Spleen (tissue), 11 donors: ENCODE measurements around the gene MINDY4. TPM values are rescaled to one million over a fixed set of nuclear protein-coding genes. Genes with fewer than 3 reads are reported as not detected.

Experiments
- DNase-seq: peaks from one replicate; pipeline ENCODE4 v3.0.0-alpha.2; 2020
- H3K27ac ChIP-seq, 8 donors: fragments of 200-600 bp; sonication (generic) in 7 of 8; 1 replicate in 4 of 8; 2 replicates in 4 of 8; pipeline versions ENCODE4 v1.5.0 to v1.8.0; 2016 to 2021; ENCODE audit warnings: inconsistent platforms in 4 of 8, mild to moderate bottlenecking in 4 of 8, moderate library complexity in 1 of 8
- H3K27me3 ChIP-seq, 7 donors: fragments of 200-600 bp; sonication (generic) in 6 of 7; replicated peaks in 1 of 7; 1 replicate in 4 of 7; 2 replicates in 3 of 7; pipeline versions ENCODE4 v1.5.0 to v1.8.0; 2016 to 2021; ENCODE audit warnings: inconsistent platforms in 3 of 7, mild to moderate bottlenecking in 1 of 7
- H3K36me3 ChIP-seq, 6 donors: fragments of 200-600 bp; sonication (generic) in 5 of 6; 1 replicate in 4 of 6; 2 replicates in 2 of 6; pipeline versions ENCODE4 v1.5.0 to v1.8.0; 2016 to 2021; ENCODE audit warnings: inconsistent platforms in 2 of 6
- H3K4me1 ChIP-seq, 6 donors: fragments of 200-600 bp; sonication (generic) in 5 of 6; 1 replicate in 3 of 6; 2 replicates in 3 of 6; pipeline versions ENCODE4 v1.5.0 to v1.8.0; 2016 to 2021; ENCODE audit warnings: inconsistent platforms in 3 of 6
- H3K4me3 ChIP-seq, 8 donors: fragments of 200-600 bp; sonication (generic) in 7 of 8; 1 replicate in 4 of 8; 2 replicates in 4 of 8; pipeline versions ENCODE4 v1.5.0 to v1.8.0; 2016 to 2021; ENCODE audit warnings: inconsistent platforms in 4 of 8, mild to moderate bottlenecking in 4 of 8, moderate library complexity in 2 of 8
- H3K9me3 ChIP-seq, 8 donors: fragments of 200-600 bp; sonication (generic) in 7 of 8; 1 replicate in 4 of 8; 2 replicates in 4 of 8; pipeline versions ENCODE4 v1.5.0 to v1.8.0; 2016 to 2021; ENCODE audit warnings: inconsistent platforms in 4 of 8
- POLR2A ChIP-seq, 3 donors: fragments of 450-650 bp; IDR thresholded peaks; one replicate each; pipeline ENCODE4 v1.5.1; 2017; ENCODE audit warnings: antibody characterized with exemption in 3 of 3, mild to moderate bottlenecking in 1 of 3
- POLR2AphosphoS5 ChIP-seq, 3 donors: sonication (generic); formaldehyde crosslinking; IDR thresholded peaks; one replicate each; pipeline ENCODE4 v1.5.1; 2017; ENCODE audit warnings: antibody characterized with exemption in 3 of 3
- WGBS, 5 donors: extraction: QIAGEN DNeasy Blood & Tissue Kit in 3 of 5; methylation state at CpG; one replicate each; pipeline versions ENCODE4 v1.1.5 to v1.1.7; 2013 to 2018; 5-methylcytosine and 5-hydroxymethylcytosine counted together
- intact Hi-C: fragments of 100-400 bp; cut with DNase I; formaldehyde crosslinking; loops from one replicate; pipeline ENCODE4 v1.15.0; 2023; ENCODE audit warnings: low total_unique reads
- polyA plus RNA-seq, 3 donors: library from polyadenylated mRNA; stranded (reverse); fragments of 200-250 nt; gene quantifications; one replicate each; pipeline ENCODE4 v1.2.1, GENCODE V29; 2013
- total RNA-seq, 7 donors: library from RNA; depleted of rRNA in 3 of 7; stranded (reverse); fragments of >200 nt in 3 of 7; fragmentation: NEBNext Ultra II Directional in 4 of 7; extraction: Animal tissue kit (Norgen Biotek cat#: 25700) in 4 of 7; gene quantifications; one replicate each; pipeline versions ENCODE4 v1.1.0 to v1.2.1, GENCODE V29; 2016 to 2021
- TF ChIP-seq, protein P1 (sequence below), 11 experiments: fragments of 200-600 bp in 7 of 11; fragments of 450-650 bp in 4 of 11; sonication (generic) in 4 of 11; IDR thresholded peaks in 8 of 11; conservative IDR thresholded peaks in 3 of 11; 1 replicate in 7 of 11; 2 replicates in 4 of 11; pipeline versions ENCODE4 v1.4.0 to v1.8.0; 2016 to 2021; ENCODE audit warnings: antibody characterized with exemption in 11 of 11, inconsistent platforms in 4 of 11, mild to moderate bottlenecking in 1 of 11
- donor health status: healthy with polysubstance abuse.
- donor health status: DM: no; HTN: no; CAD: no; lungs with moderate emphysema.
- donor health status: DM: no; HTN: no; CAD: no.
- donor health status: Bipolar disorder and iron deficiency.
- donor health status: healthy.
- donor health status: DM: no; HTN: no; CAD: no.
- donor health status: DM: yes; HTN: yes; CAD: no.

The MINDY4 gene
- total and polyA plus RNA-seq, 10 donors, result 0.63 to 7.0 (median 3.0) TPM

DNA sequence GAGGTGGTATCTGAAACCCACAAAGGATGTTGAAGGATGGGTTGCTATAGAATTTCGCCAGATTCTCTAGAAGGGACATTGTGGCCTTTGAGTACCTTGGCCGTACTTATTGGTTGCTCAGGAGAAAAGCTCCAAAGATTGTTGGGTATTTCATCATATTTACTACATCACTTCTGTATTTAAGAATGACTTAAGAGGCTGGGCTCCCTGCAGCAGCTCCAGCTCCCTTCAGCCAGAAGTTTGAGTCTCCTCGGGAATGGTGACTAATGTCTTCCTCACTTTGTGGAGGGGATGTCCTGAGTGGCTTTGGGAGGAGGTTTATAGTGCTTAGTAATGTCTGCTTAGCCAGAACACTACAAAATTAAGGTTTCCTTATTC, 18.1 kb downstream of the MINDY4 start:
- H3K4me3 ChIP-seq, result no peak overlapping the region
- no peaks in the 10 kb centered on the region for H3K4me1 ChIP-seq
- 37 to 84% (median 55%) methylated on average over 3 of the region's 3 CpGs for WGBS, 5 donors
- intact Hi-C loops, result no loop called here
- peaks cover 0 to 41% (median 3%) of the 10 kb centered on the region in 6 donors for H3K36me3 ChIP-seq
- TF ChIP-seq POLR2AphosphoS5 (IDR thresholded peaks at IDR 0.05) (no peak), POLR2A (IDR thresholded peaks at IDR 0.05) (no peak)
- TF ChIP-seq, protein P1, sequence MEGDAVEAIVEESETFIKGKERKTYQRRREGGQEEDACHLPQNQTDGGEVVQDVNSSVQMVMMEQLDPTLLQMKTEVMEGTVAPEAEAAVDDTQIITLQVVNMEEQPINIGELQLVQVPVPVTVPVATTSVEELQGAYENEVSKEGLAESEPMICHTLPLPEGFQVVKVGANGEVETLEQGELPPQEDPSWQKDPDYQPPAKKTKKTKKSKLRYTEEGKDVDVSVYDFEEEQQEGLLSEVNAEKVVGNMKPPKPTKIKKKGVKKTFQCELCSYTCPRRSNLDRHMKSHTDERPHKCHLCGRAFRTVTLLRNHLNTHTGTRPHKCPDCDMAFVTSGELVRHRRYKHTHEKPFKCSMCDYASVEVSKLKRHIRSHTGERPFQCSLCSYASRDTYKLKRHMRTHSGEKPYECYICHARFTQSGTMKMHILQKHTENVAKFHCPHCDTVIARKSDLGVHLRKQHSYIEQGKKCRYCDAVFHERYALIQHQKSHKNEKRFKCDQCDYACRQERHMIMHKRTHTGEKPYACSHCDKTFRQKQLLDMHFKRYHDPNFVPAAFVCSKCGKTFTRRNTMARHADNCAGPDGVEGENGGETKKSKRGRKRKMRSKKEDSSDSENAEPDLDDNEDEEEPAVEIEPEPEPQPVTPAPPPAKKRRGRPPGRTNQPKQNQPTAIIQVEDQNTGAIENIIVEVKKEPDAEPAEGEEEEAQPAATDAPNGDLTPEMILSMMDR (IDR thresholded peaks at IDR 0.05 in 8 of 11, conservative IDR thresholded peaks at IDR 0.05 in 3 of 11), result no peak
- H3K27ac ChIP-seq, result no peak overlapping the region
- no peak for DNase-seq
- no peaks in the 10 kb centered on the region for H3K9me3 ChIP-seq
- no peaks in the 10 kb centered on the region for H3K27me3 ChIP-seq

DNA sequence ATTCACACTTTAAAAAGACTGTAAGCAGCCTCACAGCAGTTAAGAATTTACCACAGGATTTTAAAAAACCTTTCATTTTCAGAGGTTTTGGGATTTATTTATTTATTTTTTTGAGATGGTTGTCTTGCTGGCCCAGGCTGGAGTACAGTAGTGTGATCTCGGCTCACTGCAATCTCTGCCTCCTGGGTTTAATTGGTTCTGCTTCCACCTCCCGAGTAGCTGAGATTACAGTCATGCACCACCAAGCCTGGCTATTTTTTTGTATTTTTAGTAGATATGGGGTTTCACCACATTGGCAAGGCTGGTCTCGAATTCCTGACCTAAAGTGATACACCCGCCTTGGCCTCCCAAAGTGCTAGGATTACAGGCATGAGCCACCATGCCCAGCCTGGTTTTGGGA, 19.1 kb downstream of the MINDY4 start:
- no peak for DNase-seq
- Histone ChIP-seq H3K27ac (no peak overlapping the region), H3K27me3 (no peaks in the 10 kb centered on the region), H3K4me3 (no peak overlapping the region), H3K36me3 (peaks cover 0 to 41% (median 3%) of the 10 kb centered on the region in 6 donors), H3K4me1 (no peaks in the 10 kb centered on the region), H3K9me3 (no peaks in the 10 kb centered on the region)
- intact Hi-C loops, result no loop called here
- TF ChIP-seq POLR2AphosphoS5 (IDR thresholded peaks at IDR 0.05) (no peak), POLR2A (IDR thresholded peaks at IDR 0.05) (no peak)
- TF ChIP-seq, protein P1 (IDR thresholded peaks at IDR 0.05 in 8 of 11, conservative IDR thresholded peaks at IDR 0.05 in 3 of 11), result no peak
- 83 to 90% (median 89%) methylated on average over 4 of the region's 4 CpGs for WGBS, 5 donors

DNA sequence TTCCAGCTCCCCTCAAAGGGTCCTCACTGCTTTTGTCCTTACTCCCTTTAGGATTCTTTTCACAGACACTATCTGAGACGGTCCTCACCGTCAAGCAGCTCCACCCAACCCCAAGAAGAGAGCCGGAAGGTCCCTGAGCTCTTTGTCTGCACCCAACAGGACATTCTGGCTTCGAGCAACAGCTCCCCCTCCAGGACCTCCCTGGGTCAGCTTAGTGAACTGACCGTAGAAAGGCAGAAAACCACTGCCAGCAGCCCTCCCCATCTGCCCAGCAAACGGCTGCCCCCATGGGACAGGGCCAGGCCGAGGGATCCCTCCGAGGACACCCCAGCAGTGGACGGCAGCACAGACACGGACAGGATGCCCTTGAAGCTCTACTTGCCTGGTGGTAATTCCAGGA, 19.9 kb downstream of the MINDY4 start:
- Histone ChIP-seq H3K4me3 (no peak overlapping the region), H3K9me3 (no peaks in the 10 kb centered on the region), H3K4me1 (no peaks in the 10 kb centered on the region), H3K27me3 (no peaks in the 10 kb centered on the region), H3K27ac (no peak overlapping the region), H3K36me3 (peaks cover 0 to 36% (median 3%) of the 10 kb centered on the region in 6 donors)
- TF ChIP-seq POLR2A (IDR thresholded peaks at IDR 0.05) (no peak), POLR2AphosphoS5 (IDR thresholded peaks at IDR 0.05) (no peak)
- TF ChIP-seq, protein P1 (IDR thresholded peaks at IDR 0.05 in 8 of 11, conservative IDR thresholded peaks at IDR 0.05 in 3 of 11), result no peak
- DNase-seq, result no peak
- intact Hi-C loops, result no loop called here
- 73 to 89% (median 83%) methylated on average over 9 to 10 of the region's 10 CpGs for WGBS, 5 donors

DNA sequence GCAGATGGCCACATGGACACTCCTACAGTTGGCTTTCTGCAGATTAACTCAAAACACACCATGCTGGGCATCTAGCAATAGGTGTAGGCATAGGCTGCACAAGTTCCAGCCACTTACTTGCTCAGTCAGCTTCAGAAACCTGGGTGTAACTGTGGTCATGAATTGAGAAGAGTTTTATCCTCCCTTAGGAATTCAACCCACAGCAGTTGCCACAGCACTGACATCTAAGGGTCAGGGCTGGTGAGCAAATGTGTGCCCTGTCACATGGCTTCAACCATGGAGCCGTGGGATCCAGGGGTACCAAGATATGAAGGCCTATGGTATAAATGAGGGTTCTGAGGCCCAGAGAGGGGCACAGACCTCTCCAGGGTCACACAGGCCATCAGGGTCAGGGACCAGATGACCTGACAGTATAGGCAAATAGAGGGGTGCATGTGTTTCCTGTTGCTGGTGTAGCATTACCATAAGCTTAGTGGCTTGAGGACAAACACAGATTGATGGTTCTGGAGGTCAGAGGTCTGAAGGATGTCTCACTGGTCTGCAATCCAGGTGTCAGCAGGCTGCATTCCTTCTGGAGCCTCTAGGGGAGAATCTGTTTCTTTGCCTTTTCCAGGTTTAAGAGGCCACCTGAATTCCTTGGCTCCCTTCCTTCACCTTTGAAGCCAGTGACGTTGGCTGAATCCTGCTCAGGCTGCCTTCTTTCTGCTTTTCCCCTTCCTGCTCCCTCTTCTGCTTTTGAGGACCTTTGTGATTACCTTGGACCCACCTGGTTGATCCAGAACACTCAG, 24.1 kb downstream of the MINDY4 start:
- peaks cover 0 to 29% (median 3%) of the 10 kb centered on the region in 6 donors for H3K36me3 ChIP-seq
- H3K27me3 ChIP-seq, result no peaks in the 10 kb centered on the region
- DNase-seq, result no peak
- WGBS, 5 donors, result 48 to 70% (median 62%) methylated on average over 2 of the region's 2 CpGs
- TF ChIP-seq POLR2A (IDR thresholded peaks at IDR 0.05), result no peak
- TF ChIP-seq, protein P1 (IDR thresholded peaks at IDR 0.05 in 8 of 11, conservative IDR thresholded peaks at IDR 0.05 in 3 of 11), result no peak
- no peak for TF ChIP-seq POLR2AphosphoS5 (IDR thresholded peaks at IDR 0.05)
- H3K9me3 ChIP-seq, result no peaks in the 10 kb centered on the region
- H3K27ac ChIP-seq, result no peak overlapping the region
- intact Hi-C loops, result no loop called here
- H3K4me3 ChIP-seq, result no peak overlapping the region
- peaks cover 0 to 15% (median 0%) of the 10 kb centered on the region in 6 donors for H3K4me1 ChIP-seq
